Vagina (tissue), 2 donors: Measurements from ENCODE around the gene URM1.

Experiments
- POLR2A ChIP-seq, 2 donors: fragments of 450-650 bp; IDR thresholded peaks; one replicate each; pipeline ENCODE4 v1.6.1; 2017; ENCODE audit warnings: antibody characterized with exemption in 2 of 2, mild to moderate bottlenecking in 2 of 2, moderate library complexity in 2 of 2
- TF ChIP-seq, protein P1 (sequence below), 3 experiments: fragments of 450-650 bp in 2 of 3; fragments of 200-600 bp in 1 of 3; sonication (generic) in 1 of 3; IDR thresholded peaks; one replicate each; pipeline ENCODE4 v1.5.1; 2017 to 2019; ENCODE audit warnings: antibody characterized with exemption in 3 of 3, mild to moderate bottlenecking in 2 of 3, moderate library complexity in 2 of 3

DNA sequence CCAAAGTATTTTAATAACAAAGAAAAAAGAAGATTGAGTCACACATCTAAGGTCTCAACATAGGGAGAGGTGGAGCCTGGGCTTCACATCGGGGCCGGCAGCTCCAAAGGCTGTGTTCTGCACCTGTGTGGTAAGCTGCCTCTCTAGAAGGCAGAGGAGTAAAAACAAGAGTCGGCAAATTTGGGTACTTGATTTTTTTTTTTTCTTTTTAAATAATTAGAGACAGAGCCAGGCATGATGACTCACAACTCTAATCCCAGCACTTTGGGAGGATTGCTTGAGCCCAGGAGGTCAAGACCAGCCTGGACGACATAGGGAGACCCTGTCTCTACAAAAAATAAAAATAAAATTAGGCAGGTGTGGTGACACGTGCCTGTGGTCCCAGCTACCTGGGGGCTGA, 4.7 kb downstream of the URM1 start:
- TF ChIP-seq, protein P1, sequence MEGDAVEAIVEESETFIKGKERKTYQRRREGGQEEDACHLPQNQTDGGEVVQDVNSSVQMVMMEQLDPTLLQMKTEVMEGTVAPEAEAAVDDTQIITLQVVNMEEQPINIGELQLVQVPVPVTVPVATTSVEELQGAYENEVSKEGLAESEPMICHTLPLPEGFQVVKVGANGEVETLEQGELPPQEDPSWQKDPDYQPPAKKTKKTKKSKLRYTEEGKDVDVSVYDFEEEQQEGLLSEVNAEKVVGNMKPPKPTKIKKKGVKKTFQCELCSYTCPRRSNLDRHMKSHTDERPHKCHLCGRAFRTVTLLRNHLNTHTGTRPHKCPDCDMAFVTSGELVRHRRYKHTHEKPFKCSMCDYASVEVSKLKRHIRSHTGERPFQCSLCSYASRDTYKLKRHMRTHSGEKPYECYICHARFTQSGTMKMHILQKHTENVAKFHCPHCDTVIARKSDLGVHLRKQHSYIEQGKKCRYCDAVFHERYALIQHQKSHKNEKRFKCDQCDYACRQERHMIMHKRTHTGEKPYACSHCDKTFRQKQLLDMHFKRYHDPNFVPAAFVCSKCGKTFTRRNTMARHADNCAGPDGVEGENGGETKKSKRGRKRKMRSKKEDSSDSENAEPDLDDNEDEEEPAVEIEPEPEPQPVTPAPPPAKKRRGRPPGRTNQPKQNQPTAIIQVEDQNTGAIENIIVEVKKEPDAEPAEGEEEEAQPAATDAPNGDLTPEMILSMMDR (IDR thresholded peaks at IDR 0.05), result no peak
- no peak for TF ChIP-seq POLR2A (IDR thresholded peaks at IDR 0.05)
